ENCODE measurements around the gene SAP30L. TPM values are rescaled to one million over a fixed set of nuclear protein-coding genes. Genes with fewer than 3 reads are reported as not detected.

Gene SAP30L
- total and polyA plus RNA-seq, 3 experiments from 2014 or later: 35.1 to 37.9 (median 37.9) TPM

- Mint-ChIP-seq H3K27me3 (peaks cover 9 to 45% of the 10 kb centered on the region in 2 donors), H3K4me3 (no peak overlapping the region), H3K4me1 (peaks cover 0 to 10% (median 3%) of the 10 kb centered on the region in 3 donors), H3K36me3 (no peaks in the 10 kb centered on the region), H3K9me3 (no peaks in the 10 kb centered on the region), H3K27ac (no peak overlapping the region)
- DNase-seq: no peak
- Histone ChIP-seq H3K36me3 (ENCODE audit: insufficient read depth, low read length) (no peaks in the 10 kb centered on the region), H3K4me1 (ENCODE audit: insufficient read depth, low read length) (no peaks in the 10 kb centered on the region), H3K9me3 (ENCODE audit: low read length) (no peaks in the 10 kb centered on the region), H3K27me3 (ENCODE audit: insufficient read depth, low read length, poor library complexity, severe bottlenecking) (no peaks in the 10 kb centered on the region), H3K27ac (ENCODE audit: low read depth, low read length) (no peak overlapping the region), H3K4me3 (ENCODE audit: low read length) (no peak overlapping the region)
- POLR2A ChIA-PET: no interaction called here
- CTCF ChIA-PET: no interaction called here
These were observed 52.8 kb downstream of the SAP30L start for GRCh38 chr5:154498591-154498990.

DNA sequence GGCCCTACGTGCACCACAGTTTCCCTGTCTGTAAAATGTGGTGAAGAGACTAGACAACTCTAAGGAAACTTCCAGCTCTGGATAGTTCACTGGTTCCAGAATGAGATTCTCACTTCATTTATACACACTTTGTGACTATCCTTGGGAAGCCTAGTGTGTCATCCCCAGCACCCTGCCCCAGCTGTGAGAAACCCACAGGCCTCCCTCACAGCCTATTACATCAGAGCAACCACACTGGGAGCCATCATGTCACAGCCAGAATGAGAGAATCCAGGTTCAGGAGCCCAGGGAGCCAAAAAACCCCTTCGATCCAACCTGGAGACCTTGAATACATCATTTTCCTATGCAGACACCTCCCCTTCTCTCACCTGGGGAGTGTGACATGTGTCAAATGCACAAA is 53.2 kb downstream of the SAP30L start:
- Mint-ChIP-seq H3K4me3 (no peak overlapping the region), H3K27ac (no peak overlapping the region), H3K9me3 (no peaks in the 10 kb centered on the region), H3K4me1 (peaks cover 0 to 12% (median 4%) of the 10 kb centered on the region in 3 donors), H3K27me3 (peaks cover 9 to 43% of the 10 kb centered on the region in 2 donors), H3K36me3 (no peaks in the 10 kb centered on the region)
- ChIA-PET POLR2A (no interaction called here), CTCF (no interaction called here)
- H3K4me3 ChIP-seq (ENCODE audit: low read length): no peak overlapping the region
- no peaks in the 10 kb centered on the region for H3K27me3 ChIP-seq (ENCODE audit: insufficient read depth, low read length, poor library complexity, severe bottlenecking)
- no peaks in the 10 kb centered on the region for H3K36me3 ChIP-seq (ENCODE audit: insufficient read depth, low read length)
- no peak for DNase-seq
- H3K27ac ChIP-seq (ENCODE audit: low read depth, low read length): no peak overlapping the region
- H3K9me3 ChIP-seq (ENCODE audit: low read length): no peaks in the 10 kb centered on the region
- no peaks in the 10 kb centered on the region for H3K4me1 ChIP-seq (ENCODE audit: insufficient read depth, low read length)

GRCh38 chr5:154501566-154501965 is 55.8 kb downstream of the SAP30L start:
- no peaks in the 10 kb centered on the region for H3K27me3 ChIP-seq (ENCODE audit: insufficient read depth, low read length, poor library complexity, severe bottlenecking)
- no peak overlapping the region for H3K27ac ChIP-seq (ENCODE audit: low read depth, low read length)
- no peaks in the 10 kb centered on the region for H3K36me3 Mint-ChIP-seq
- H3K4me3 Mint-ChIP-seq: no peak overlapping the region
- DNase-seq: no peak
- CTCF ChIA-PET: interaction anchor here (1.3 kb wide), 1 partner anchor 8 kb away, joined by 3 read pairs; no protein-coding TSS in a partner anchor
- H3K36me3 ChIP-seq (ENCODE audit: insufficient read depth, low read length): no peaks in the 10 kb centered on the region
- H3K27me3 Mint-ChIP-seq: peaks cover 3 to 26% of the 10 kb centered on the region in 2 donors
- H3K9me3 Mint-ChIP-seq: no peaks in the 10 kb centered on the region
- H3K27ac Mint-ChIP-seq: no peak overlapping the region
- no peak overlapping the region for H3K4me3 ChIP-seq (ENCODE audit: low read length)
- POLR2A ChIA-PET: no interaction called here
- peaks cover 0 to 12% (median 4%) of the 10 kb centered on the region in 3 donors for H3K4me1 Mint-ChIP-seq
- no peaks in the 10 kb centered on the region for H3K9me3 ChIP-seq (ENCODE audit: low read length)
- no peaks in the 10 kb centered on the region for H3K4me1 ChIP-seq (ENCODE audit: insufficient read depth, low read length)

DNA sequence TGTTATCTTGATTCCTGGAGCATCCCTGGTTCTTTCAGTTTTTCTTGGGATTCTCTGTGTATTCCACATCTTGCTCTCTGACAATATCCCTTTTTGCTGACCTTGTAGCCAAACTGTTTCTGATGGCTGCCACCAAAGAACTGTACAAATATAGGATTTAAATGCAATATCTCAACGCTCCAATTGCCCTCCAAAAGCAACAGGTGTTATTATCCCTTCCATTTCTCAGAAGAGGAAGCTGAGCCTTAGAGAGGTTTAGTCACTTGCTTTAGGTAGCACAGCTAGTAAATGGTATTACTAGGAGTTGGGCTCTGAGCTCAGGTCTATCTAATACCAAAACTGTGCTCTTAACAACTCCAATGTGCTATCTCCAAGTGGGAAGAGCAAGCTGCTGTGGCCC is 56.4 kb downstream of the SAP30L start:
- Histone ChIP-seq H3K36me3 (ENCODE audit: insufficient read depth, low read length) (no peaks in the 10 kb centered on the region), H3K4me3 (ENCODE audit: low read length) (no peak overlapping the region), H3K9me3 (ENCODE audit: low read length) (no peaks in the 10 kb centered on the region), H3K4me1 (ENCODE audit: insufficient read depth, low read length) (no peaks in the 10 kb centered on the region), H3K27me3 (ENCODE audit: insufficient read depth, low read length, poor library complexity, severe bottlenecking) (no peaks in the 10 kb centered on the region), H3K27ac (ENCODE audit: low read depth, low read length) (no peak overlapping the region)
- H3K27ac Mint-ChIP-seq: no peak overlapping the region
- no peak for DNase-seq
- no peaks in the 10 kb centered on the region for H3K9me3 Mint-ChIP-seq
- H3K4me3 Mint-ChIP-seq: no peak overlapping the region
- peaks cover 6 to 28% of the 10 kb centered on the region in 2 donors for H3K27me3 Mint-ChIP-seq
- POLR2A ChIA-PET: no interaction called here
- H3K4me1 Mint-ChIP-seq: peaks cover 0 to 12% (median 4%) of the 10 kb centered on the region in 3 donors
- no peaks in the 10 kb centered on the region for H3K36me3 Mint-ChIP-seq
- CTCF ChIA-PET: no interaction called here

GRCh38 chr5:154503698-154504039 is 57.9 kb downstream of the SAP30L start:
- H3K27ac Mint-ChIP-seq: peak overlapping the region in 1 of 8 donors; percentile 84
- DNase-seq: no peak
- ChIA-PET CTCF (no interaction called here), POLR2A (no interaction called here)
- H3K4me1 Mint-ChIP-seq: peaks cover 0 to 12% (median 4%) of the 10 kb centered on the region in 3 donors
- H3K9me3 ChIP-seq (ENCODE audit: low read length): no peaks in the 10 kb centered on the region
- no peak overlapping the region for H3K27ac ChIP-seq (ENCODE audit: low read depth, low read length)
- no peaks in the 10 kb centered on the region for H3K36me3 Mint-ChIP-seq
- H3K27me3 Mint-ChIP-seq: peaks cover 8 to 26% of the 10 kb centered on the region in 2 donors
- no peaks in the 10 kb centered on the region for H3K4me1 ChIP-seq (ENCODE audit: insufficient read depth, low read length)
- no peaks in the 10 kb centered on the region for H3K9me3 Mint-ChIP-seq
- H3K4me3 ChIP-seq (ENCODE audit: low read length): no peak overlapping the region
- H3K27me3 ChIP-seq (ENCODE audit: insufficient read depth, low read length, poor library complexity, severe bottlenecking): no peaks in the 10 kb centered on the region
- H3K4me3 Mint-ChIP-seq: peak overlapping the region in 2 of 7 donors; percentile 60 to 77
- no peaks in the 10 kb centered on the region for H3K36me3 ChIP-seq (ENCODE audit: insufficient read depth, low read length)

DNA sequence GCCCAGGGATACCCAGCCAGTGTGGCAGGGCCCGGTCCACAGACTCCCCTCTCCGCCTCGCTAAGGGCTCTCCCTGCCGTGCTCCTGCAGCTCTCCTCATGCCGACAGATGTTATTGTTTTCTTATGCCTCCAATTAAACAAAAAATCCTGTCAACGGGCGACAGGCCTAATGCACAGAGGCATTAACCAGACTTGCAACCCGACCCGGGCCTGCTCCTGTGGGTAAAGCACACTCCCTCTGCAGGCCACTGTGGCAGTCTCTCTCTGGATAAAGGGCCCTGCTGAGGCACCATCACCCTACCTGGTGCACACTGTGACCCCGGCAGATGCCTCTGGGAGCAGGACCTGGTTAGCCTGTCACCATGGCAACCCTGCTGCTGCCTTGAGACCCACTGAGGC is 59.8 kb downstream of the SAP30L start:
- no peaks in the 10 kb centered on the region for H3K9me3 Mint-ChIP-seq
- no peak overlapping the region for H3K4me3 Mint-ChIP-seq
- Histone ChIP-seq H3K4me3 (ENCODE audit: low read length) (no peak overlapping the region), H3K27ac (ENCODE audit: low read depth, low read length) (no peak overlapping the region), H3K27me3 (ENCODE audit: insufficient read depth, low read length, poor library complexity, severe bottlenecking) (no peaks in the 10 kb centered on the region), H3K4me1 (ENCODE audit: insufficient read depth, low read length) (no peaks in the 10 kb centered on the region), H3K36me3 (ENCODE audit: insufficient read depth, low read length) (no peaks in the 10 kb centered on the region), H3K9me3 (ENCODE audit: low read length) (no peaks in the 10 kb centered on the region)
- ChIA-PET POLR2A (no interaction called here), CTCF (no interaction called here)
- no peak overlapping the region for H3K27ac Mint-ChIP-seq
- no peak for DNase-seq
- no peaks in the 10 kb centered on the region for H3K36me3 Mint-ChIP-seq
- H3K27me3 Mint-ChIP-seq: peaks cover 10 to 28% of the 10 kb centered on the region in 2 donors
- H3K4me1 Mint-ChIP-seq: peaks cover 0 to 12% (median 4%) of the 10 kb centered on the region in 3 donors

DNA sequence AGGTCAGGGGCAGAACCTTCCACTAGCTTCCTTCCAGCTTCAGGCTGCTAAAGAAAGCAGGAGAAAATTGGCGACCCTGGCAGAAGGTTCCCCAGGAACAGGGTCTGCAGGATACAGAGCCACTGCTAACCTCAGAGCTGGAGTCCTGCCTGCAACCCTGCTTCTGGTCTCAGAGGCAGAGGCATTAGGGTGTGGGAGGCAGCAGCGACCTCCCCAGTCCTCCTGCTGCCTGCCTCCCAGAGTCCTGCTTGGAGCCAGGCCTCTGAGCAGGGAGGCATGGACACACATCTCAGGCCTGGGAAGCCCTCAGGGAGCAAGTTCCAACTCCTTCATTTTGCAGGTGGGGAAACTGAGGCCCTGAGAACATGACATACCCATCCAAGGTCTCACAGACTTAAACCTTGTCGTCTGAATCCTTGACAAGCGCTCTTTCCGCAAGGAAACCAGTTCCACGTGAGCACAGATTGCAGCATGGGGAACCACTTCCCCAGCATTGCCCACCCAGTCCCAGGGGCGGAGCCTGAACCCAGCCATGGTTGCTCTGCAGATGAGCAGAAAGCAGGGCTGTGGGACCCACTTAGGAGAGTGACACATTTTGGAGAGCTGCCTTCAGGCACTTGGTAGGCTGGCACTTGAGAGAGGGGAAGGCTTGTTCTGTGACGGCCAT is 60.4 kb downstream of the SAP30L start:
- CTCF ChIA-PET: interaction anchor here (1.5 kb wide), 1 partner anchor 15 kb away, joined by 4 read pairs; no protein-coding TSS in a partner anchor

DNA sequence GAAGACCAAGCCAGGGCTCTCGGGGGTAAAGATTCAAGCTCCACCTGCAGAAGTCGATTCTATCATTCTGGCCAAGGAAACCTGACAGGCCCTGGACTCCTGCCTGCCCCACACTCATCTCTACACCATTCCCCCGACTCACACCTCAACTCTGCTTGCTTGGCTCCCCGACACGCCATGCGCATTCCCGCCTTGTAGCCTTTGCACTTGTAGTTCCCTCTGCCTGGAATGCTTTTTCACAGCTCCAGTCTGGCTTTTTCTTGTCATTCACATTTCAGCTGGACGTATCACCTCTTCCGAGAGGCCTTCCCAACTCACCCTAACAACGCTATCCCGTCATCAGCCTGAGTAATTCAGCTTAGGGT is 60.9 kb downstream of the SAP30L start:
- no peak overlapping the region for H3K27ac Mint-ChIP-seq
- CTCF ChIA-PET: interaction anchor here (1.5 kb wide), 1 partner anchor 15 kb away, joined by 4 read pairs; no protein-coding TSS in a partner anchor
- H3K27me3 Mint-ChIP-seq: peaks cover 12 to 22% of the 10 kb centered on the region in 2 donors

More for the DNA sequence above, 60.4 kb downstream of the SAP30L start:
- Mint-ChIP-seq H3K9me3 (no peaks in the 10 kb centered on the region), H3K4me3 (no peak overlapping the region), H3K27ac (no peak overlapping the region), H3K4me1 (peaks cover 0 to 12% (median 4%) of the 10 kb centered on the region in 3 donors), H3K36me3 (no peaks in the 10 kb centered on the region), H3K27me3 (peaks cover 12 to 27% of the 10 kb centered on the region in 2 donors)
- Histone ChIP-seq H3K4me1 (ENCODE audit: insufficient read depth, low read length) (no peaks in the 10 kb centered on the region), H3K9me3 (ENCODE audit: low read length) (no peaks in the 10 kb centered on the region), H3K4me3 (ENCODE audit: low read length) (no peak overlapping the region), H3K36me3 (ENCODE audit: insufficient read depth, low read length) (no peaks in the 10 kb centered on the region), H3K27me3 (ENCODE audit: insufficient read depth, low read length, poor library complexity, severe bottlenecking) (no peaks in the 10 kb centered on the region), H3K27ac (ENCODE audit: low read depth, low read length) (no peak overlapping the region)
- DNase-seq: no peak
- POLR2A ChIA-PET: interaction anchor here (0.5 kb wide), 1 partner anchor 128 kb away, joined by 4 read pairs; no protein-coding TSS in a partner anchor

More for the DNA sequence above, 60.9 kb downstream of the SAP30L start:
- POLR2A ChIA-PET: interaction anchor here (0.5 kb wide), 1 partner anchor 127 kb away, joined by 4 read pairs; no protein-coding TSS in a partner anchor
- no peak overlapping the region for H3K4me3 Mint-ChIP-seq
- Histone ChIP-seq H3K4me3 (ENCODE audit: low read length) (no peak overlapping the region), H3K27ac (ENCODE audit: low read depth, low read length) (no peak overlapping the region), H3K4me1 (ENCODE audit: insufficient read depth, low read length) (no peaks in the 10 kb centered on the region), H3K27me3 (ENCODE audit: insufficient read depth, low read length, poor library complexity, severe bottlenecking) (no peaks in the 10 kb centered on the region), H3K9me3 (ENCODE audit: low read length) (no peaks in the 10 kb centered on the region), H3K36me3 (ENCODE audit: insufficient read depth, low read length) (no peaks in the 10 kb centered on the region)
- H3K36me3 Mint-ChIP-seq: no peaks in the 10 kb centered on the region
- no peaks in the 10 kb centered on the region for H3K9me3 Mint-ChIP-seq
- DNase-seq: no peak
- H3K4me1 Mint-ChIP-seq: peaks cover 0 to 12% (median 4%) of the 10 kb centered on the region in 3 donors

Measured in CD8-positive, alpha-beta memory T cell (primary cell).